ENCODE measurements around the gene SOX18. TPM values are rescaled to one million over a fixed set of nuclear protein-coding genes. Genes with fewer than 3 reads are reported as not detected.

Gene SOX18
- total and polyA plus RNA-seq, 2 experiments from 2014 or later: 0.21 TPM; not detected in 1

DNA sequence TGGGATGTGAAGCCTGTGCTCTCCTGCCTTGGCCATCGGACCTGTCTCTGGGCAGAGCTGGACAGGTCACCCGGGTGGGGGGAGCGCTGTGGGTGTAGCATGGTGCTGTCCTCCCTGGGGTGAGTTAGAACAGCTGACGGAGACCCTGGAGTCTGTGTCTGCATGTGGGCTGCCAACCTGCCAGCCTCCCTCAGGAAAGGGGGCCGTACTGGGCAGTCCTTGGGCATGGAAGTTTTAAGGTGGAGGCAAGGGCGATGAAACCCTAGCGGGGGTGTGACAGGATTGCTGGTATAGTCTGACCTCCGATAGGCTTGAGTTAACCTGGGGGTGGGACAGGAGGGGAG is 2.4 kb downstream of the SOX18 start:
- H3K36me3 Mint-ChIP-seq (ENCODE audit: low read depth): no peaks in the 10 kb centered on the region; the same call in 2 of the 3 replicates
- H3K27me3 ChIP-seq (ENCODE audit: insufficient read depth): peaks cover 80% of the 10 kb centered on the region

More for the DNA sequence above, 2.4 kb downstream of the SOX18 start:
- ATAC-seq (no peak), DNase-seq (ENCODE audit: low spot score) (no peak)
- Mint-ChIP-seq H3K27me3 (ENCODE audit: insufficient read depth, low read depth, poor library complexity) (peaks cover 70% of the 10 kb centered on the region), H3K4me3 (no peak overlapping the region), H3K27ac (no peak overlapping the region), H3K4me1 (peaks cover 16% of the 10 kb centered on the region), H3K9me3 (no peaks in the 10 kb centered on the region)
- H3F3A ChIP-seq (replicated peaks; ENCODE audit: low read depth): 0 out of 2 replicates have a peak, but pooled peaks cover 10% of the 10 kb centered on the region
- H4K20me1 ChIP-seq (replicated peaks; ENCODE audit: insufficient read depth): no peaks in the 10 kb centered on the region
- no peak for TF ChIP-seq ZNF331 (CRISPR knock-in tag; IDR thresholded peaks at IDR 0.05; ENCODE audit: low read depth)
- TF ChIP-seq, protein P1, sequence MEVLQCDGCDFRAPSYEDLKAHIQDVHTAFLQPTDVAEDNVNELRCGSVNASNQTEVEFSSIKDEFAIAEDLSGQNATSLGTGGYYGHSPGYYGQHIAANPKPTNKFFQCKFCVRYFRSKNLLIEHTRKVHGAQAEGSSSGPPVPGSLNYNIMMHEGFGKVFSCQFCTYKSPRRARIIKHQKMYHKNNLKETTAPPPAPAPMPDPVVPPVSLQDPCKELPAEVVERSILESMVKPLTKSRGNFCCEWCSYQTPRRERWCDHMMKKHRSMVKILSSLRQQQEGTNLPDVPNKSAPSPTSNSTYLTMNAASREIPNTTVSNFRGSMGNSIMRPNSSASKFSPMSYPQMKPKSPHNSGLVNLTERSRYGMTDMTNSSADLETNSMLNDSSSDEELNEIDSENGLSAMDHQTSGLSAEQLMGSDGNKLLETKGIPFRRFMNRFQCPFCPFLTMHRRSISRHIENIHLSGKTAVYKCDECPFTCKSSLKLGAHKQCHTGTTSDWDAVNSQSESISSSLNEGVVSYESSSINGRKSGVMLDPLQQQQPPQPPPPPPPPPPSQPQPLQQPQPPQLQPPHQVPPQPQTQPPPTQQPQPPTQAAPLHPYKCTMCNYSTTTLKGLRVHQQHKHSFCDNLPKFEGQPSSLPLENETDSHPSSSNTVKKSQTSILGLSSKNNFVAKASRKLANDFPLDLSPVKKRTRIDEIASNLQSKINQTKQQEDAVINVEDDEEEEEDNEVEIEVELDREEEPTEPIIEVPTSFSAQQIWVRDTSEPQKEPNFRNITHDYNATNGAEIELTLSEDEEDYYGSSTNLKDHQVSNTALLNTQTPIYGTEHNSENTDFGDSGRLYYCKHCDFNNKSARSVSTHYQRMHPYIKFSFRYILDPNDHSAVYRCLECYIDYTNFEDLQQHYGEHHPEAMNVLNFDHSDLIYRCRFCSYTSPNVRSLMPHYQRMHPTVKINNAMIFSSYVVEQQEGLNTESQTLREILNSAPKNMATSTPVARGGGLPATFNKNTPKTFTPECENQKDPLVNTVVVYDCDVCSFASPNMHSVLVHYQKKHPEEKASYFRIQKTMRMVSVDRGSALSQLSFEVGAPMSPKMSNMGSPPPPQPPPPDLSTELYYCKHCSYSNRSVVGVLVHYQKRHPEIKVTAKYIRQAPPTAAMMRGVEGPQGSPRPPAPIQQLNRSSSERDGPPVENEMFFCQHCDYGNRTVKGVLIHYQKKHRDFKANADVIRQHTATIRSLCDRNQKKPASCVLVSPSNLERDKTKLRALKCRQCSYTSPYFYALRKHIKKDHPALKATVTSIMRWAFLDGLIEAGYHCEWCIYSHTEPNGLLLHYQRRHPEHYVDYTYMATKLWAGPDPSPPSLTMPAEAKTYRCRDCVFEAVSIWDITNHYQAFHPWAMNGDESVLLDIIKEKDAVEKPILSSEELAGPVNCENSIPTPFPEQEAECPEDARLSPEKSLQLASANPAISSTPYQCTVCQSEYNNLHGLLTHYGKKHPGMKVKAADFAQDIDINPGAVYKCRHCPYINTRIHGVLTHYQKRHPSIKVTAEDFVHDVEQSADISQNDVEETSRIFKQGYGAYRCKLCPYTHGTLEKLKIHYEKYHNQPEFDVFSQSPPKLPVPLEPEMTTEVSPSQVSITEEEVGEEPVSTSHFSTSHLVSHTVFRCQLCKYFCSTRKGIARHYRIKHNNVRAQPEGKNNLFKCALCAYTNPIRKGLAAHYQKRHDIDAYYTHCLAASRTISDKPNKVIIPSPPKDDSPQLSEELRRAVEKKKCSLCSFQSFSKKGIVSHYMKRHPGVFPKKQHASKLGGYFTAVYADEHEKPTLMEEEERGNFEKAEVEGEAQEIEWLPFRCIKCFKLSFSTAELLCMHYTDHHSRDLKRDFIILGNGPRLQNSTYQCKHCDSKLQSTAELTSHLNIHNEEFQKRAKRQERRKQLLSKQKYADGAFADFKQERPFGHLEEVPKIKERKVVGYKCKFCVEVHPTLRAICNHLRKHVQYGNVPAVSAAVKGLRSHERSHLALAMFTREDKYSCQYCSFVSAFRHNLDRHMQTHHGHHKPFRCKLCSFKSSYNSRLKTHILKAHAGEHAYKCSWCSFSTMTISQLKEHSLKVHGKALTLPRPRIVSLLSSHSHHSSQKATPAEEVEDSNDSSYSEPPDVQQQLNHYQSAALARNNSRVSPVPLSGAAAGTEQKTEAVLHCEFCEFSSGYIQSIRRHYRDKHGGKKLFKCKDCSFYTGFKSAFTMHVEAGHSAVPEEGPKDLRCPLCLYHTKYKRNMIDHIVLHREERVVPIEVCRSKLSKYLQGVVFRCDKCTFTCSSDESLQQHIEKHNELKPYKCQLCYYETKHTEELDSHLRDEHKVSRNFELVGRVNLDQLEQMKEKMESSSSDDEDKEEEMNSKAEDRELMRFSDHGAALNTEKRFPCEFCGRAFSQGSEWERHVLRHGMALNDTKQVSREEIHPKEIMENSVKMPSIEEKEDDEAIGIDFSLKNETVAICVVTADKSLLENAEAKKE (CRISPR knock-in tag; IDR thresholded peaks at IDR 0.05): no peak
- TF ChIP-seq EZH2phosphoT487 (IDR thresholded peaks at IDR 0.05; ENCODE audit: unreplicated experiment): no peak
- no peak for TF ChIP-seq EZH2 (IDR thresholded peaks at IDR 0.05; ENCODE audit: low read depth, unreplicated experiment)
- TF ChIP-seq, protein P2, sequence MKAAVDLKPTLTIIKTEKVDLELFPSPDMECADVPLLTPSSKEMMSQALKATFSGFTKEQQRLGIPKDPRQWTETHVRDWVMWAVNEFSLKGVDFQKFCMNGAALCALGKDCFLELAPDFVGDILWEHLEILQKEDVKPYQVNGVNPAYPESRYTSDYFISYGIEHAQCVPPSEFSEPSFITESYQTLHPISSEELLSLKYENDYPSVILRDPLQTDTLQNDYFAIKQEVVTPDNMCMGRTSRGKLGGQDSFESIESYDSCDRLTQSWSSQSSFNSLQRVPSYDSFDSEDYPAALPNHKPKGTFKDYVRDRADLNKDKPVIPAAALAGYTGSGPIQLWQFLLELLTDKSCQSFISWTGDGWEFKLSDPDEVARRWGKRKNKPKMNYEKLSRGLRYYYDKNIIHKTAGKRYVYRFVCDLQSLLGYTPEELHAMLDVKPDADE (IDR thresholded peaks at IDR 0.05): no peak
- TF ChIP-seq, protein P3, sequence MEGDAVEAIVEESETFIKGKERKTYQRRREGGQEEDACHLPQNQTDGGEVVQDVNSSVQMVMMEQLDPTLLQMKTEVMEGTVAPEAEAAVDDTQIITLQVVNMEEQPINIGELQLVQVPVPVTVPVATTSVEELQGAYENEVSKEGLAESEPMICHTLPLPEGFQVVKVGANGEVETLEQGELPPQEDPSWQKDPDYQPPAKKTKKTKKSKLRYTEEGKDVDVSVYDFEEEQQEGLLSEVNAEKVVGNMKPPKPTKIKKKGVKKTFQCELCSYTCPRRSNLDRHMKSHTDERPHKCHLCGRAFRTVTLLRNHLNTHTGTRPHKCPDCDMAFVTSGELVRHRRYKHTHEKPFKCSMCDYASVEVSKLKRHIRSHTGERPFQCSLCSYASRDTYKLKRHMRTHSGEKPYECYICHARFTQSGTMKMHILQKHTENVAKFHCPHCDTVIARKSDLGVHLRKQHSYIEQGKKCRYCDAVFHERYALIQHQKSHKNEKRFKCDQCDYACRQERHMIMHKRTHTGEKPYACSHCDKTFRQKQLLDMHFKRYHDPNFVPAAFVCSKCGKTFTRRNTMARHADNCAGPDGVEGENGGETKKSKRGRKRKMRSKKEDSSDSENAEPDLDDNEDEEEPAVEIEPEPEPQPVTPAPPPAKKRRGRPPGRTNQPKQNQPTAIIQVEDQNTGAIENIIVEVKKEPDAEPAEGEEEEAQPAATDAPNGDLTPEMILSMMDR (conservative IDR thresholded peaks at IDR 0.05; ENCODE audit: low read depth in 2 of 2): no peak
- no peak for TF ChIP-seq POLR2AphosphoS5 (IDR thresholded peaks at IDR 0.05; ENCODE audit: low read depth)
- no peak for TF ChIP-seq ZNF114 (CRISPR knock-in tag; IDR thresholded peaks at IDR 0.05)
- no peak for TF ChIP-seq NANOG (IDR thresholded peaks at IDR 0.05; ENCODE audit: borderline replicate concordance)
- TF ChIP-seq, protein P4, sequence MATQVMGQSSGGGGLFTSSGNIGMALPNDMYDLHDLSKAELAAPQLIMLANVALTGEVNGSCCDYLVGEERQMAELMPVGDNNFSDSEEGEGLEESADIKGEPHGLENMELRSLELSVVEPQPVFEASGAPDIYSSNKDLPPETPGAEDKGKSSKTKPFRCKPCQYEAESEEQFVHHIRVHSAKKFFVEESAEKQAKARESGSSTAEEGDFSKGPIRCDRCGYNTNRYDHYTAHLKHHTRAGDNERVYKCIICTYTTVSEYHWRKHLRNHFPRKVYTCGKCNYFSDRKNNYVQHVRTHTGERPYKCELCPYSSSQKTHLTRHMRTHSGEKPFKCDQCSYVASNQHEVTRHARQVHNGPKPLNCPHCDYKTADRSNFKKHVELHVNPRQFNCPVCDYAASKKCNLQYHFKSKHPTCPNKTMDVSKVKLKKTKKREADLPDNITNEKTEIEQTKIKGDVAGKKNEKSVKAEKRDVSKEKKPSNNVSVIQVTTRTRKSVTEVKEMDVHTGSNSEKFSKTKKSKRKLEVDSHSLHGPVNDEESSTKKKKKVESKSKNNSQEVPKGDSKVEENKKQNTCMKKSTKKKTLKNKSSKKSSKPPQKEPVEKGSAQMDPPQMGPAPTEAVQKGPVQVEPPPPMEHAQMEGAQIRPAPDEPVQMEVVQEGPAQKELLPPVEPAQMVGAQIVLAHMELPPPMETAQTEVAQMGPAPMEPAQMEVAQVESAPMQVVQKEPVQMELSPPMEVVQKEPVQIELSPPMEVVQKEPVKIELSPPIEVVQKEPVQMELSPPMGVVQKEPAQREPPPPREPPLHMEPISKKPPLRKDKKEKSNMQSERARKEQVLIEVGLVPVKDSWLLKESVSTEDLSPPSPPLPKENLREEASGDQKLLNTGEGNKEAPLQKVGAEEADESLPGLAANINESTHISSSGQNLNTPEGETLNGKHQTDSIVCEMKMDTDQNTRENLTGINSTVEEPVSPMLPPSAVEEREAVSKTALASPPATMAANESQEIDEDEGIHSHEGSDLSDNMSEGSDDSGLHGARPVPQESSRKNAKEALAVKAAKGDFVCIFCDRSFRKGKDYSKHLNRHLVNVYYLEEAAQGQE (IDR thresholded peaks at IDR 0.05; ENCODE audit: unreplicated experiment): no peak
- no peak for TF ChIP-seq CREB1 (CRISPR knock-in tag; IDR thresholded peaks at IDR 0.05; ENCODE audit: low read depth)
- TF ChIP-seq STAT1 (IDR thresholded peaks at IDR 0.05; ENCODE audit: unreplicated experiment): no peak
- H3K36me3 ChIP-seq (ENCODE audit: insufficient read depth): no peaks in the 10 kb centered on the region
- peaks cover 15% of the 10 kb centered on the region for H3K4me1 ChIP-seq (ENCODE audit: insufficient read depth)
- H3K4me2 ChIP-seq: no peak overlapping the region
- H2AFZ ChIP-seq: no peak overlapping the region
- no peaks in the 10 kb centered on the region for H3K79me2 ChIP-seq (replicated peaks; ENCODE audit: insufficient read depth)
- no peaks in the 10 kb centered on the region for H3K9me2 ChIP-seq (ENCODE audit: insufficient read depth)
- no peak overlapping the region for H3K4me3 ChIP-seq
- H3K27ac ChIP-seq (ENCODE audit: low read depth): no peak overlapping the region

Measured in GM23338 (cell line).